ENCODE measurements around the gene TPST2.

Gene TPST2

GRCh38 chr22:26570115-26570514 lies 19.8 kb downstream of the TPST2 start:
- CTCF ChIA-PET, result no interaction called here
- no peak for DNase-seq (ENCODE audit: extremely low spot score)
- POLR2A ChIA-PET, result no interaction called here
- TF ChIP-seq HDGF (IDR thresholded peaks at IDR 0.05; ENCODE audit: borderline replicate concordance) (no peak), BHLHE40 (IDR thresholded peaks at IDR 0.05; ENCODE audit: borderline replicate concordance) (no peak), FOXM1 (IDR thresholded peaks at IDR 0.05; ENCODE audit: borderline replicate concordance) (no peak), TARDBP (IDR thresholded peaks at IDR 0.05) (no peak), PKNOX1 (IDR thresholded peaks at IDR 0.05) (no peak), L3MBTL2 (conservative IDR thresholded peaks at IDR 0.05) (no peak), LEF1 (IDR thresholded peaks at IDR 0.05; ENCODE audit: borderline replicate concordance) (no peak), ELF4 (IDR thresholded peaks at IDR 0.05) (no peak), SP1 (IDR thresholded peaks at IDR 0.05) (no peak), SUZ12 (IDR thresholded peaks at IDR 0.05) (no peak), CTBP1 (IDR thresholded peaks at IDR 0.05; ENCODE audit: borderline replicate concordance) (no peak)

- ChIA-PET POLR2A (no interaction called here), CTCF (no interaction called here)
- TF ChIP-seq PKNOX1 (IDR thresholded peaks at IDR 0.05) (no peak), L3MBTL2 (conservative IDR thresholded peaks at IDR 0.05) (no peak), CTBP1 (IDR thresholded peaks at IDR 0.05; ENCODE audit: borderline replicate concordance) (no peak), TARDBP (IDR thresholded peaks at IDR 0.05) (no peak), LEF1 (IDR thresholded peaks at IDR 0.05; ENCODE audit: borderline replicate concordance) (no peak), FOXA1 (IDR thresholded peaks at IDR 0.05) (no peak), FOXK2 (IDR thresholded peaks at IDR 0.05) (no peak), SUZ12 (IDR thresholded peaks at IDR 0.05) (no peak), HDGF (IDR thresholded peaks at IDR 0.05; ENCODE audit: borderline replicate concordance) (no peak), NFRKB (IDR thresholded peaks at IDR 0.05) (no peak), BHLHE40 (IDR thresholded peaks at IDR 0.05; ENCODE audit: borderline replicate concordance) (no peak), ZNF384 (IDR thresholded peaks at IDR 0.05) (no peak), ELF4 (IDR thresholded peaks at IDR 0.05) (no peak), FOXM1 (IDR thresholded peaks at IDR 0.05; ENCODE audit: borderline replicate concordance) (no peak), ARNT (IDR thresholded peaks at IDR 0.05) (no peak), SP1 (IDR thresholded peaks at IDR 0.05) (no peak)
- DNase-seq (ENCODE audit: extremely low spot score), result no peak
Observed at GRCh38 chr22:26568207-26568706, 21.7 kb downstream of the TPST2 start.

GRCh38 chr22:26567610-26568009 lies 22.3 kb downstream of the TPST2 start:
- ChIA-PET POLR2A (no interaction called here), CTCF (no interaction called here)
- TF ChIP-seq L3MBTL2 (conservative IDR thresholded peaks at IDR 0.05), result no peak
- DNase-seq (ENCODE audit: extremely low spot score), result no peak

GRCh38 chr22:26566994-26567393 lies 22.9 kb downstream of the TPST2 start:
- TF ChIP-seq SP1 (IDR thresholded peaks at IDR 0.05) (no peak), FOXA1 (IDR thresholded peaks at IDR 0.05) (no peak)
- no peak for DNase-seq (ENCODE audit: extremely low spot score)
- ChIA-PET CTCF (no interaction called here), POLR2A (no interaction called here)

GRCh38 chr22:26565889-26566288 lies 24.0 kb downstream of the TPST2 start:
- POLR2A ChIA-PET, result interaction anchor here (0.7 kb wide), 1 partner anchor 11 kb away, joined by 3 read pairs; no protein-coding TSS in a partner anchor
- CTCF ChIA-PET, result no interaction called here
- DNase-seq (ENCODE audit: extremely low spot score), result no peak
- TF ChIP-seq PKNOX1 (IDR thresholded peaks at IDR 0.05), result no peak
- no peak for TF ChIP-seq BHLHE40 (IDR thresholded peaks at IDR 0.05; ENCODE audit: borderline replicate concordance)
- no peak for TF ChIP-seq ELF4 (IDR thresholded peaks at IDR 0.05)
- no peak for TF ChIP-seq FOXK2 (IDR thresholded peaks at IDR 0.05)
- TF ChIP-seq TARDBP (IDR thresholded peaks at IDR 0.05), result no peak
- TF ChIP-seq LEF1 (IDR thresholded peaks at IDR 0.05; ENCODE audit: borderline replicate concordance), result no peak
- no peak for TF ChIP-seq CTBP1 (IDR thresholded peaks at IDR 0.05; ENCODE audit: borderline replicate concordance)
- TF ChIP-seq L3MBTL2 (conservative IDR thresholded peaks at IDR 0.05), result no peak
- TF ChIP-seq SUZ12 (IDR thresholded peaks at IDR 0.05), result no peak
- TF ChIP-seq HDGF (IDR thresholded peaks at IDR 0.05; ENCODE audit: borderline replicate concordance), result no peak
- no peak for TF ChIP-seq SP1 (IDR thresholded peaks at IDR 0.05)
- TF ChIP-seq ARNT (IDR thresholded peaks at IDR 0.05), result no peak
- TF ChIP-seq ZNF384 (IDR thresholded peaks at IDR 0.05), result no peak
- no peak for TF ChIP-seq FOXM1 (IDR thresholded peaks at IDR 0.05; ENCODE audit: borderline replicate concordance)
- TF ChIP-seq NFRKB (IDR thresholded peaks at IDR 0.05), result no peak

GRCh38 chr22:26565181-26565580 lies 24.8 kb downstream of the TPST2 start:
- POLR2A ChIA-PET, result interaction anchor here (0.6 to 0.7 kb wide), 2 partner anchors 10 to 89 kb away, joined by 3 read pairs; no protein-coding TSS in a partner anchor
- CTCF ChIA-PET, result no interaction called here
- TF ChIP-seq SP1 (IDR thresholded peaks at IDR 0.05), result no peak
- TF ChIP-seq PKNOX1 (IDR thresholded peaks at IDR 0.05), result no peak
- no peak for TF ChIP-seq FOXM1 (IDR thresholded peaks at IDR 0.05; ENCODE audit: borderline replicate concordance)
- TF ChIP-seq NFRKB (IDR thresholded peaks at IDR 0.05), result no peak
- TF ChIP-seq HDGF (IDR thresholded peaks at IDR 0.05; ENCODE audit: borderline replicate concordance), result no peak
- no peak for TF ChIP-seq BHLHE40 (IDR thresholded peaks at IDR 0.05; ENCODE audit: borderline replicate concordance)
- TF ChIP-seq L3MBTL2 (conservative IDR thresholded peaks at IDR 0.05), result no peak
- TF ChIP-seq FOXA1 (IDR thresholded peaks at IDR 0.05), result no peak
- no peak for TF ChIP-seq TARDBP (IDR thresholded peaks at IDR 0.05)
- no peak for TF ChIP-seq SUZ12 (IDR thresholded peaks at IDR 0.05)
- no peak for TF ChIP-seq ARNT (IDR thresholded peaks at IDR 0.05)
- TF ChIP-seq ELF4 (IDR thresholded peaks at IDR 0.05), result no peak
- TF ChIP-seq CTBP1 (IDR thresholded peaks at IDR 0.05; ENCODE audit: borderline replicate concordance), result no peak
- no peak for TF ChIP-seq LEF1 (IDR thresholded peaks at IDR 0.05; ENCODE audit: borderline replicate concordance)
- TF ChIP-seq ZNF384 (IDR thresholded peaks at IDR 0.05), result no peak
- no peak for DNase-seq (ENCODE audit: extremely low spot score)
